ENCODE results near the gene AKAP13.

The AKAP13 gene

DNA sequence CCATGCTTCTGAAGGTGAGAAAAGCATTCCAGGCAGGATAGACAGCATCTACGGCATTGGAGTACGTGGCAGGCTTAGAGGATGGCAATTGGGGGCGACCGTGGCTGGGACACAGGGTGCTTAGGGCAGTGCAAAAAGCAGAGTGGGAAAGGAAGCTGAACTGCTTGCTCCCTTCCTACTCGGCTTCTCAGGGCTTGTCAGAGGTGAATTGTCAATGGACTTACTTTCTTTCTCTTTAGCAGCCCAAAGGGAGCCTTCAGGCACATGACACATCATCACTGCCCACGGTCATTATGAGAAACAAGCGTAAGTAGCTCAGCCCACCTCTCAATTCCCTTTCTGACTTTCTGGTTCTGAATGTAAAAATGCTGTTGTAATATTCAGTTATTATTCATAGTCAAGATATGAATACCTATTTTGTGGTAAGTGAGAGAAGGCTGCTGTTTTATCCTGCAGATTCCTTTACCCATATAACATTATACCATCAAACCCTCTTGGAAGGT is 330.0 kb downstream of the AKAP13 start:
- peak overlapping the region; percentile 54 for H3K4me3 Mint-ChIP-seq

DNA sequence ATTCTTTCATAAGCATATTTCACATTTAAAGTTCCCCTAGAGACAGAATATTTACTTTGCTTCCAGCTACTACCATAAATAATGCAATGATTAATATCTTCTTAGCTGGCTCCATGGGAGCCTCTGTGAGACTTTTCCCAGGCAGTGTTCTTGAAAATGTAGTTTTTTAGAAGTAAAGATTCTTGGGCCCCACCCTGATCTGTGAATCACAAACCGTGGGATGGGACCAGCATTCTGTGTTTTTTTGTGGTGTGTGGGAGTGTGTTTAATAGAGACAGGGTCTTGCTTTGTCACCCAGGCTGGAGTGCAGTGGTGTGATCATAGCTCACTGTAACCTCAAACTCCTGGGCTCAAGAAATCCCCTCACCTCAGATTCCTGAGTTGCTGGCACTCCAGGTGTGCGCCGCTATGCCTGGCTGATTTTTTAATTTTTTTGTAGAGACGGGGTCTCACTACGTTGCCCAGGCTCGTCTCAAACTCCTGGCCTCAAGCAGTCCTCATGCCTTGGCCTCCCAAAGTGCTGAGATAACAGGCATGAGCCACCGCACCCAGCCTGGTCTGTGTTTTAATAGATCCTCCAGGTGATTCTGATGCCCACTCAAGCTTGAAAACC is 331.3 kb downstream of the AKAP13 start:
- H3K36me3 Mint-ChIP-seq (ENCODE audit: insufficient read depth): peaks cover 79% of the 10 kb centered on the region
- no peaks in the 10 kb centered on the region for H3K27me3 Mint-ChIP-seq
- H3K4me3 Mint-ChIP-seq: peak overlapping the region; percentile 9
- H3K9me3 Mint-ChIP-seq: no peaks in the 10 kb centered on the region
- ATAC-seq (replicated peaks; ENCODE audit: extremely low read depth, poor library complexity, severe bottlenecking) (no peak), DNase-seq (ENCODE audit: low spot score in 2 of 2) (no peak)
- peaks cover 77% of the 10 kb centered on the region for H3K4me1 Mint-ChIP-seq
- peak overlapping the region; percentile 99 for H3K27ac Mint-ChIP-seq (ENCODE audit: low read depth)

More for the DNA sequence above, 330.0 kb downstream of the AKAP13 start:
- H3K27ac Mint-ChIP-seq (ENCODE audit: low read depth): peak overlapping the region; percentile 99
- no peaks in the 10 kb centered on the region for H3K27me3 Mint-ChIP-seq
- no peaks in the 10 kb centered on the region for H3K9me3 Mint-ChIP-seq
- DNase-seq (ENCODE audit: low spot score in 2 of 2) (no peak), ATAC-seq (replicated peaks; ENCODE audit: extremely low read depth, poor library complexity, severe bottlenecking) (no peak)
- H3K4me1 Mint-ChIP-seq: peaks cover 82% of the 10 kb centered on the region
- H3K36me3 Mint-ChIP-seq (ENCODE audit: insufficient read depth): peaks cover 71% of the 10 kb centered on the region

DNA sequence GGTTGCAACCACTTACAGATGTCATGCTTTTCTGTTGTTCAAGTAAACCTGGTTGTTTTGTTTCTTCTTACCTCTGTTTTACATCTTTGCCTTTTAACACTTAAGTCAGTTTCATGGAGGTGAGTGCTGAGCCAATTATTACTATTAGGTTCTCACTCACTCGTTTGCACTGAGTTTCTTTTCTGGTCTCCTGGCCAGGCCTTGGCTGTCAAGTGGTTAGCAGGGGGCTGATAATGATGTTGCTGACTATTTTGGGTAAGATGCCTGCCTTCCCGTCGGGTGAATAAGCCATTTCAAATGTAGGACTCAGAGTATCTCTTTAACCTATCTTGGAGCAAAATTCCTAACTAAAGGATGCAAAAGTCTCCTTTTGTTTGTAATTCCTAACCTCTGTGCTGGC is 335.9 kb downstream of the AKAP13 start:
- no peak for DNase-seq (ENCODE audit: low spot score in 2 of 2)
- peaks cover 50% of the 10 kb centered on the region for H3K4me1 Mint-ChIP-seq
- peaks cover 90% of the 10 kb centered on the region for H3K36me3 Mint-ChIP-seq (ENCODE audit: insufficient read depth)

DNA sequence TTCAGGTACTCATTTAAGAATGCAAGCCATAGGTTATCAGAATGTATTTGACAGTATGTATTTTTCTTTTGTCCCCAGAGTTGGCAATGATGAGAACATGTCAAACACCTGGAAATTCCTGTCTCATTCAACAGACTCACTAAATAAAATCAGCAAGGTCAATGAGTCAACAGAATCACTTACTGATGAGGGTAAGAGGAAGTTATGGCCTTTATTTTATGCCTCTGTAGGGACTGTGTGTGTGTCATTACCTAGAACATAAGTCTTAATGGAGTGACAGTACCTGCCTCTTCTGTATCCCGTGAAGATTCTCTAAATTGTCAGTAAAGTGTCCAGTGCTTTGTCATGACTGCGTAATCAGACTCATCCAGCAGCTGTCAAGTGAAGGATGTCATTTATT is 336.8 kb downstream of the AKAP13 start:
- Mint-ChIP-seq H3K4me3 (no peak overlapping the region), H3K27me3 (no peaks in the 10 kb centered on the region), H3K9me3 (no peaks in the 10 kb centered on the region), H3K27ac (ENCODE audit: low read depth) (peak overlapping the region; percentile 73), H3K36me3 (ENCODE audit: insufficient read depth) (peaks cover 89% of the 10 kb centered on the region), H3K4me1 (peaks cover 46% of the 10 kb centered on the region)
- DNase-seq (ENCODE audit: low spot score in 2 of 2): no peak
- ATAC-seq (replicated peaks; ENCODE audit: extremely low read depth, poor library complexity, severe bottlenecking): no peak

More for the DNA sequence above, 335.9 kb downstream of the AKAP13 start:
- Mint-ChIP-seq H3K27me3 (no peaks in the 10 kb centered on the region), H3K27ac (ENCODE audit: low read depth) (peak overlapping the region; percentile 73), H3K4me3 (no peak overlapping the region), H3K9me3 (no peaks in the 10 kb centered on the region)
- ATAC-seq (replicated peaks; ENCODE audit: extremely low read depth, poor library complexity, severe bottlenecking): no peak

DNA sequence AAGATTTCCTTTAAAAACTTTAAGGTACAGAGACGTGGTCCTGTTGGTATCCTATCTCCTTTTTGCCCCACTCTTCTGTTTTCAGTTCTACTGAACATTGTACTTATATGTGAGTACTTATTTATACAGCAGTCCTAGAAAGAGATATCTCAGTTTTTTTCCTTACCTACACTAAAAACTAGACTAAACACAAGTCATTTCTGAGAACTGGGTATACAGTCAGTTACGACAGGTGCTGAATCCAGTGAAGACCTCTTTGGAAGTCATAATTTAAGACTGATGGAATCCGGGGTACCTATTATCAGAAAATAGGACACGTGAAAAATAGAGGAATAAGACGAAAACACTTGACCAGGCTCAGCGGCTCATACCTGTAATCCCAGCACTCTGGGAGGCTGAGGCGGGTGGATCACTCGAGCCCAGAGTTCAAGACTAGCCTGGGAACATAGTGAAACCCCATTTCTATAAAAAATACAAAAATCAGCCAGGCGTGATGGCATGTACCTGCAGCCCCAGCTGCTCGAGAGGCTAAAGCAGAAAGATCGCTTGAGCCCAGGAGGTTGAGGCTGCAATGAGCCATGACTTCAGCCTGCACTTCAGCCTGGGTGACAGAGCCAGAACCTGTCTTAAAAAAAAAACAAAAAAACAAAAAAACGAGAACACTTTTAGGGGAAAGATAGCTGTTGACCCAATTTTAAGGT is 338.0 kb downstream of the AKAP13 start:
- Mint-ChIP-seq H3K9me3 (no peaks in the 10 kb centered on the region), H3K27me3 (no peaks in the 10 kb centered on the region), H3K4me3 (no peak overlapping the region), H3K4me1 (peaks cover 45% of the 10 kb centered on the region), H3K27ac (ENCODE audit: low read depth) (peak overlapping the region; percentile 57), H3K36me3 (ENCODE audit: insufficient read depth) (peaks cover 91% of the 10 kb centered on the region)
- no peak for ATAC-seq (replicated peaks; ENCODE audit: extremely low read depth, poor library complexity, severe bottlenecking)
- no peak for DNase-seq (ENCODE audit: low spot score in 2 of 2)

DNA sequence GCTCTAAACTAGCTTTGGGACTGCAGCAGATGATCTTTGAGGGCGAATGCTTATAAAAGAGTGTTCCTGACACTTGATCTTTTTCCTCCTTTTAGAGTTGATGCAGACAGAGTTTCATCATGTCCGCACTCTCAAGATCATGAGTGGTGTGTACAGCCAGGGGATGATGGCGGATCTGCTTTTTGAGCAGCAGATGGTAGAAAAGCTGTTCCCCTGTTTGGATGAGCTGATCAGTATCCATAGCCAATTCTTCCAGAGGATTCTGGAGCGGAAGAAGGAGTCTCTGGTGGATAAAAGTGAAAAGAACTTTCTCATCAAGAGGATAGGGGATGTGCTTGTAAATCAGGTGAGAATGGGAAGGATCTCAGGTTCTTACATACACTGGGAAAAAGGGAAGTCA is 338.6 kb downstream of the AKAP13 start:
- Mint-ChIP-seq H3K4me1 (peaks cover 41% of the 10 kb centered on the region), H3K27me3 (no peaks in the 10 kb centered on the region), H3K9me3 (no peaks in the 10 kb centered on the region), H3K4me3 (no peak overlapping the region), H3K27ac (ENCODE audit: low read depth) (peak overlapping the region; percentile 57), H3K36me3 (ENCODE audit: insufficient read depth) (peaks cover 92% of the 10 kb centered on the region)
- ATAC-seq (replicated peaks; ENCODE audit: extremely low read depth, poor library complexity, severe bottlenecking) (no peak), DNase-seq (ENCODE audit: low spot score in 2 of 2) (no peak)

DNA sequence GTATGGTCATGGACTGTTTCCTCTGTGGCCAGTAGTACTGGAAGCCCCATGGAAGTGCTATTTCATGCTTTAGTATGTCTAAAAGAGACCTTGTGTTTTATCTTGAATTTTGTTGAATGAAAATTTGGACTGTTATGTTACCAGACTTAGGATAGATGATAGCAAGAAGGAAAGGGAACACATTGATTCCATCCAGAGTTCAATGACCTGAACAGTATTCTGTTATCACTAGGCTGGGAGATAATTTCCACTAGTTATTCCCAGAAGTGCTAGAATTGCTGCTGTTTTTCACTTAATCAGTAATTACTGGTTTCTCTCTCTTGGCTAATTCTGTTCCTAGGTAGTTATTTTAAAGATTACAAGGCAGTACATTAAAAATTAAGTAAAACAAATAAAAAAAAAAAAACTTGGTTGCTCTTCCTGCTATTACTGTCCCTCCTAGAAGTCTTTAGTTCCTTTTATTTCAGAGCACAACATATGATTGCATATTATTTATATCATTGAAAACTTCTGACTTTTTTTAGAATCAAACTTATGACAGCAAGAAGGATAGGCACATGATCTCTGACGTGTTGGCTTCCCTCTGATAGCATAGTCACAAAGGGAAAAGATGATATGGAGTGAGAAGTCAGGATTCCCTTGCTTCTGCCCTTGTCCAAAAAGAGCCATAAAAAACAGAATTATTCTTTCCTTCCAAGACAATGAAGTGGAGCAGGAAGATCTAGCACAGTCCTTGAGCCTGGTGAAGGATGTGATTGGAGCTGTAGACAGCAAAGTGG is 342.2 kb downstream of the AKAP13 start:
- Mint-ChIP-seq H3K36me3 (ENCODE audit: insufficient read depth) (peaks cover 91% of the 10 kb centered on the region), H3K27me3 (no peaks in the 10 kb centered on the region), H3K4me3 (no peak overlapping the region), H3K9me3 (no peaks in the 10 kb centered on the region), H3K27ac (ENCODE audit: low read depth) (peak overlapping the region; percentile 98), H3K4me1 (peaks cover 30% of the 10 kb centered on the region)
- DNase-seq (ENCODE audit: low spot score in 2 of 2) (no peak), ATAC-seq (replicated peaks; ENCODE audit: extremely low read depth, poor library complexity, severe bottlenecking) (no peak)

DNA sequence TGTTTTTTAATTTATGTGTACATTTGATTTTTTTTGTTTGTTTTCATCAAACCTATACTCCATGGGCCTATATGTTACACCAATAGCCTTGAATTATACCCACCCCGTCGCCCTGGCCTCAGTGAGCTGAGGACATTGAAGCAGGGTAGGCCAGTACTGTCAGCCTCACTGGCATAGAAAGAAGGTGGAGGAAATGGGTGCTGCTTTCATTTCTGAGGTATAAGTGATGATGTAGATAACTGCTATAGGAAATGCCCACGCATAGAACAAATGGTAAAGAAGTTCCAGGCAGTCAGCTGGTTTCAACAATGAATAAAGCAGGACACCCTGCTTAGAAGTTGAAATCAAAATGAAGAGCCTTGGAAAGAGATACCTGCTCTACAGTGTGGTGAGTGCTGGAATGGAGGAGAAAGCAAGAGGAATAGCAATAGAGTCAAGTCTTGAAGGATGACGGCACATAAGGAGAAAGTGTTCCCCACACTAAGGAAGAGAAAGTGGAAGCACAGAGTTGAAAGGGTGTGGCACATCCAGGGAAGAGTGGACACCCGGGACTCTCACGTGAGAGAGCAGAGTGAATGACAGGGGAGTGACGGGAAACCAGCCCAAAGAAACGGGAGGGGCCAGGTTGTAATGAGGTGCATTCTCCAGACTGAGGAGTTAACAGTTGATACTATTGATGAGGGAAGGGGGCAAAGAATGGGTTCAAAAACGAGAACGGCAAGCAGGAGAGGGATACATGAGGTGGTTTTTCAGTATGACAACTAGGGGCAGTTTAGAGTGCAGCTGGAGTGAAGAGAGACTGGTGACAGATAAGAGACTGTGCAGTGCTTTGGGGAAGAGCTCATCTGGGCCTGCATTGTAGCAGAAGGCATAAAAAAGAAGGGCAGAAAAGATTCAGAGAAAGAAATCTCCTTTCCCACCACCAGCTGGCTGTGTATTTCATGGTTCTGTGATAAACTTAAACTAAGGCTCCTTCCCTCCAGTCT is 343.9 kb downstream of the AKAP13 start:
- H3K27me3 Mint-ChIP-seq: no peaks in the 10 kb centered on the region
- H3K9me3 Mint-ChIP-seq: no peaks in the 10 kb centered on the region
- H3K4me3 Mint-ChIP-seq: peak overlapping the region; percentile 69
- no peak for DNase-seq (ENCODE audit: low spot score in 2 of 2)
- peaks cover 91% of the 10 kb centered on the region for H3K36me3 Mint-ChIP-seq (ENCODE audit: insufficient read depth)
- ATAC-seq (replicated peaks; ENCODE audit: extremely low read depth, poor library complexity, severe bottlenecking): peak; percentile 96
- H3K27ac Mint-ChIP-seq (ENCODE audit: low read depth): peak overlapping the region; percentile 98
- peaks cover 30% of the 10 kb centered on the region for H3K4me1 Mint-ChIP-seq

DNA sequence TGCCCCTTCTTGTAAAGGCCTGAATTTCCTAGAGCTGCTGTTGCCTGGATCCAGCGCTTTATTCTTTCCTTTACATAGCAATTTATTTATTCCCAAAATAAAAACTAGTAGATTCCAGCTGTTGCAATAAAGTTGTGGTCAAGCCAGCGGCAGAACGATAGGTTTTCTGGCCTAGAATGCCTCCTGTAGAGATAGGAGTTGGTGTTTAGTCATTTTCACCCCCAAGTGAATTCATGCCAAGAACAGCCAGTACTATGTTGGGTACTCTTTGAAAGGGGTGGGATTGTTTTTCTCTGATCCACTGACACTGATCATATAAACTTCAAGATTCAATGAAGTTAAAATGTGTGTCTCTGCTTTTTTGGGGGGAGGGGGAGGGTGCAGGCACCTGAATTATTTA is 344.6 kb downstream of the AKAP13 start:
- H3K27me3 Mint-ChIP-seq: no peaks in the 10 kb centered on the region
- H3K4me1 Mint-ChIP-seq: peaks cover 37% of the 10 kb centered on the region
- no peak for ATAC-seq (replicated peaks; ENCODE audit: extremely low read depth, poor library complexity, severe bottlenecking)
- DNase-seq (ENCODE audit: low spot score in 2 of 2): no peak
- H3K36me3 Mint-ChIP-seq (ENCODE audit: insufficient read depth): peaks cover 89% of the 10 kb centered on the region
- H3K4me3 Mint-ChIP-seq: no peak overlapping the region
- H3K27ac Mint-ChIP-seq (ENCODE audit: low read depth): peak overlapping the region; percentile 98
- H3K9me3 Mint-ChIP-seq: no peaks in the 10 kb centered on the region

DNA sequence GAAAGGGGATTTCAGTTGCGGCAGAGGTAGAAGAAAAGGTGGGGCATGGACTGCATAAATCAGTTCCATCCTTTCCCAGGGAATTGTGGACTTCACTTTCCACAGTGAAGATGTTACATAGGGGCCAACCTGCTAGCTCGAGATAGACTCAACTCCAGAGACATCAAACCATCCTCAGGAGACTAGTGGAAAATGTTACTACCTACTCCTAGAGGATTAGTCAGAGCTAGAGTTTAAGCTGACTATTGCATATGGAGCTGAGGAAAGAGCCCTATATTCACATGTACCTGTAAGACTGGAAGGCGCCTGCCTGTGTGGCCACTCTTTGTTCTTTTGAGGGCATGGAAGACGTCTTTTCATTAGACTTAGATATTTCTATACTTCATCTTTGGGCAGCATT is 345.2 kb downstream of the AKAP13 start:
- peak overlapping the region; percentile 64 for H3K27ac Mint-ChIP-seq (ENCODE audit: low read depth)
- peaks cover 90% of the 10 kb centered on the region for H3K36me3 Mint-ChIP-seq (ENCODE audit: insufficient read depth)
- H3K9me3 Mint-ChIP-seq: no peaks in the 10 kb centered on the region
- H3K4me1 Mint-ChIP-seq: peaks cover 39% of the 10 kb centered on the region
- H3K4me3 Mint-ChIP-seq: no peak overlapping the region
- ATAC-seq (replicated peaks; ENCODE audit: extremely low read depth, poor library complexity, severe bottlenecking): no peak
- H3K27me3 Mint-ChIP-seq: no peaks in the 10 kb centered on the region
- no peak for DNase-seq (ENCODE audit: low spot score in 2 of 2)

DNA sequence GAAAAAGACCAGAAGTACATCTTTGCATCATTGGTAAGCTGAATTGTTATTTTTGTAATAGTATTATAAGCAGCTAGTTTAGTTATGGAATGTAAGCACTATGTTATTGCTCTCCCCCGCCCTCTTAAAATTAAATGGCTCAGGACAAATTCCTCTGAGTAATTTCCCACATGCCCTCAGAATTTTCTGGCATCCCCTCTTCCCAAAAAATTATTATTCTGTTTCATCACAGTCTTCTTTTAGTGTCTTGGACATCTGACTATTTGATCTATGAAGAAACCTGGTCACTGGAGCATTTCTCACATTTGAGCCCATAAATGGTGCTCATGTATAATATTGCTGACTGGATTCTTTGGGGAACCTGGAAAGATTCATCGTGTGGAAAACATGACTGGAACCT is 346.1 kb downstream of the AKAP13 start:
- H3K27me3 Mint-ChIP-seq: no peaks in the 10 kb centered on the region
- H3K27ac Mint-ChIP-seq (ENCODE audit: low read depth): peak overlapping the region; percentile 64
- peaks cover 33% of the 10 kb centered on the region for H3K4me1 Mint-ChIP-seq
- no peak overlapping the region for H3K4me3 Mint-ChIP-seq
- H3K9me3 Mint-ChIP-seq: no peaks in the 10 kb centered on the region
- ATAC-seq (replicated peaks; ENCODE audit: extremely low read depth, poor library complexity, severe bottlenecking) (no peak), DNase-seq (ENCODE audit: low spot score in 2 of 2) (no peak)
- H3K36me3 Mint-ChIP-seq (ENCODE audit: insufficient read depth): peaks cover 89% of the 10 kb centered on the region

DNA sequence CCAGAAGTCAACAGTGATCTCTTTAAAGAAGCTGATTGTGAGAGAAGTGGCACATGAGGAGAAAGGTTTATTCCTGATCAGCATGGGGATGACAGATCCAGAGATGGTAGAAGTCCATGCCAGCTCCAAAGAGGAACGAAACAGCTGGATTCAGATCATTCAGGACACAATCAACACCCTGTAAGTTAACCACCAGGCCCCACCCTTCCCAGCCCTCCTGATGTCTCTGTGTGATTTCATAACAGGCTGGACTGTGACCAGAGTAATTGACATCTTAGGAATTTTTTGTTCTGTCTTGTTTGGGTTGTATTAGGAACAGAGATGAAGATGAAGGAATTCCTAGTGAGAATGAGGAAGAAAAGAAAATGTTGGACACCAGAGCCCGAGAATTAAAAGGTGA is 346.7 kb downstream of the AKAP13 start:
- no peak for ATAC-seq (replicated peaks; ENCODE audit: extremely low read depth, poor library complexity, severe bottlenecking)
- H3K36me3 Mint-ChIP-seq (ENCODE audit: insufficient read depth): peaks cover 90% of the 10 kb centered on the region
- no peak overlapping the region for H3K27ac Mint-ChIP-seq (ENCODE audit: low read depth)
- no peak overlapping the region for H3K4me3 Mint-ChIP-seq
- peaks cover 29% of the 10 kb centered on the region for H3K4me1 Mint-ChIP-seq
- no peaks in the 10 kb centered on the region for H3K9me3 Mint-ChIP-seq
- no peaks in the 10 kb centered on the region for H3K27me3 Mint-ChIP-seq
- DNase-seq (ENCODE audit: low spot score in 2 of 2): no peak
